Glomerular visceral epithelial cell (primary cell): ENCODE results near the gene AMPD3.
"Not testable (repeated sequence)": the region's sequence is repeated elsewhere in the genome, so short reads cannot be mapped to it uniquely, and the experiment has no call there.

Experiments
- DNase-seq: peaks from one replicate; pipeline ENCODE4 v3.0.0-alpha.2; 2016; ENCODE audit errors: extremely low spot score

AMPD3 gene

DNA sequence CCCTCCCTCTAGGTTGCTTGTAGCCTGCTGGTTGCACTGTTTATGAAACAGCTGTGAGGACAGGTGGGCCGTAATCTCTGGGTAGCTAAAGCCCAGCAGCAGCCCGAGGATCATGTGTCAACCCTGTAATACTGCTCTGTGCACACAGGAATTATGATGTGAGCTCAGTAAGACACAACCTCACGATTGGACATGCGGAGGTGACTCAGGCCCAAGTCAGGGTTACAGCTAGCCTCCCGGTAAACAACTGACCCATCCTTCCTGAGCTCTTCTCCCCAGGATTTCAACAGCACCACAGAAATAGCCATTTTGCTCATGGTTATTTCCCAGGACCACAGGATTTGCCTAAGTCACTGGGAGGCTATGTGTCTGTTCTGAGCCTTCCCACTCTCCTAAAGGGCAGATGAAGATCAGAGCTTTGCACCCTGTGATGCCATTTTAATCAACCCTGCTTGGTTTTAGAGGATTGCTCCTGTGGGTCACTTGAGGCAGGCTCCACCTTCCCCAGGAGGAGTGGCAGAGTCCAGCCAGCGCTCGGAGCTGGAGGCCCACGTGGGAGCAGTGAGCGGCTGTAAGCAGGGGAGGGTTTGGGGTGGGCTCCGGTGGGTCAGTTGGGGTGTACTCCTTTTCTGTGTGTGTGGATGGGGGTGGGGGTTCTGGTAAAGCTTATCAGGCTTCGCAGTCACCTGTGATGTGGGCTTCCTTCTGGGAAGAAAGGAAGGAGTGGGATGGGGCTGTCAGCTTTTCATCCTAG lies at the start of gene AMPD3:
AMPD3 (plus strand) TSS at position 387 of the 754 bp plus-strand sequence. CDS start 6,256 bp downstream, outside the sequence.
- DNase-seq, result peak; percentile 87

DNA sequence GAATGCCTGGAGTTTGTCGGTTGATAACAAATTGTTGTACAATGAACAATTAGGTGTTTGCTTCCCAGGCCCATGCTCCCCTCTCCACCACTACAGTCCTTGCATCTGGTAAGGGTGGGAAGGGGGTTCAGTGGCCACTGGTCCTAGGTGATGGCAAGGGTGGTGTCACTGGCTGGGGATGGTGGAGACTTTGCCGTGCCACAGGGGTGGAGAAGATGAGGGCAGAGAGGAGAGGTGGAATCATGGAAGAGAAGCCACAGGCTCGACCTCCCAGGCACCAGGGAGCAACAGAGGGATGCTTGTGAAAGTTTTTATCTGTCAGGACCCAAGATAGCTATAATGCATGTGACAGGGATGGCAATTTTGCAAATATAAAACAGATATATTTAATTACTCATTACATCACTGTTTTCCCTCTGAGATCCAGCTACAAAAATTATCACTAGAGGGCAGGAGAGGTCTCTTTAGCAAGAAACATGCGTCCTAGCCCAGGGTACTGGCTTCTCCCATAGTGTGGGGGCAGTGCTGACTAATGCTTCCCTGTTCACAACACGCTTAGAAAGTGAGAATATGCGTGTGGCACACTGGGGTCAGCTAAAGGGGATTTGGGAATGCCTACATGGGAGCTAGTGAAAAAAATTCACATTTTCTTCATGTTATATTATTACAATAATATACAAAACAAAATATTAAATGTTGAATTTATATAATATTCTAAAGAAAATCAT lies 49.0 kb upstream of the AMPD3 start:
- DNase-seq, result peak; percentile 80

DNA sequence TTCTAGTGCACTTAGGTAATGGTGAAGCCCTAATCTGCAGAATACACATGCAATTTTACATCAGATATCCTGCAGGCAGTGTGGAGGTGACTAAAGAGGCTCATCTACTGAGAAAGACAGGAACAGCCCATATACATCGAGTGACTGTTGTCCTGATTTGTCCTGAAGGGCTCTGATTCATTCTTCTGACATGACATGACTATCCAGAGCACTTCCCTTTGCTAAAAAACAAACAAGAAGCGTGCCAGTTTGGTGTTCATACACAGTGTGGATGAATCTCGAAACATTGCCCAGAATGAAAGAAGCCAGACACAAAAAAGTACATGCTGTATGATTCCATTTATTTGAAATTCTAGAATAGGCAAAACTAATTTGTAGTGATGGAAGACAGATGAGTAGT lies 48.0 kb upstream of the AMPD3 start:
- no peak for DNase-seq

DNA sequence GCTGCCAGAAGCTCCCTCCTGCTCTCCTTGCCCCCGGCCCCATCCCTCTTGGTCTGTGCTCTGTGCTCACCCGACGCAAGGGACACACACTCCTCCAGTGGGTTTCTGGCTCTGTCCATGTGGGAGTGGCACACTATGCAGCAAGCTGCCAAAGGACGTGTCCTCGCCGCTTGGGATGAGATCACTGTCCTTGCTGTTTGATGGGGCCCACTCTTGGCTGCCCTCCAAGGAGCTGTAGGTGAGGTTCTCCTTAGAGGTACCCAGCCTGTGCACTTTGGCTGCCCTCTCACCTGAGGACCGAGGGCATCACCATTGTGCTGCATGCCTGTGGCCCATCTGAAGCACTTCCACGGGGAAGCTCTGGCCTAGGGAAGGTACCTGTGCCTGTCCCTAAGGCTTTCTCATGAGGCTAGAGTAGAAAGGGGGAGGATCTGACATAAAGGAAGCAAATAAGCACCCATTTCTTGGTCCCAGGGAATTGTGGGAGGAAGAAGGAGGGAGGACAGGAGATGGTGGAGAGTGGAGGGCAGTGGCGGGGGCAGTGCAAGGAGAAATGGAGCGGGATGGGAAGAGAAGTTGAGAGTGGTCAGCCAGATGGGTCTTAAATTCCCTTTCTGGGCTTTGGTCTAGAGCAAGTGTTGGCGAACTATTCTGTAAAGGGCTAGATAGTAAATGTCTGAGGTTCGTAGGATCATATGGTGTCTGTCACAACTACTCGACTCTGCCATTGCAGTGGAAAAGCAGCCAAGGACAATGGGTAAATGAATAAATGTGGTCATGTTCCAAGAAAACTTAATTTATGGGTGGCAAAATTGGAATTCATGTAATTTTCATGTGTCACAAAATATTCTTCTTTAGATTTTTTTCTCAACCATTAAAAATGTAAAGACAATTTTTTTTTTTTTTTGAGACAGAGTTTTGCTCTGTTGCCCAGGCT lies 47.0 kb upstream of the AMPD3 start:
- no peak for DNase-seq

DNA sequence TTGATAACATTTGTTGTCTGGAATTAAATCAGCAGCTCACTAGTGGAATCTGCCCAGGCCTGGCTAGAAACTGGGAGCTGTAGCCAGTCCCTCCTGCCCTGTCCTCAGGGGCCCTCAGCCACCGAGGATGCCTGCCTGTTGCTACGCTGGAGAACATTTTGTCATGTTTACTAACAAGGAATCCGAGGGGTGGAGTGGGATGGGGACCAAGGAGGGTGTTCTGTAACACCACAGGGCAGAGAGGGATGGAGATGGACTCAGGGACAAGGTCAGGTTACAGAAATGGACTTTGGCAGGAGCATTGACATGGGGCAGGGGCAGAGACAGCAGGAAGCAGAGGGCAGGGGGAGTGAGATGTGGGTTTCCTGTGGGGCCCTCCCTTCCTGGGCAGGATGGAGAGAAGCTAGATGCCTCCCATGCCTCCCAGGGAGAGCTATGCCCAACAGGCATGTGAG lies 45.8 kb upstream of the AMPD3 start:
- DNase-seq, result no peak

DNA sequence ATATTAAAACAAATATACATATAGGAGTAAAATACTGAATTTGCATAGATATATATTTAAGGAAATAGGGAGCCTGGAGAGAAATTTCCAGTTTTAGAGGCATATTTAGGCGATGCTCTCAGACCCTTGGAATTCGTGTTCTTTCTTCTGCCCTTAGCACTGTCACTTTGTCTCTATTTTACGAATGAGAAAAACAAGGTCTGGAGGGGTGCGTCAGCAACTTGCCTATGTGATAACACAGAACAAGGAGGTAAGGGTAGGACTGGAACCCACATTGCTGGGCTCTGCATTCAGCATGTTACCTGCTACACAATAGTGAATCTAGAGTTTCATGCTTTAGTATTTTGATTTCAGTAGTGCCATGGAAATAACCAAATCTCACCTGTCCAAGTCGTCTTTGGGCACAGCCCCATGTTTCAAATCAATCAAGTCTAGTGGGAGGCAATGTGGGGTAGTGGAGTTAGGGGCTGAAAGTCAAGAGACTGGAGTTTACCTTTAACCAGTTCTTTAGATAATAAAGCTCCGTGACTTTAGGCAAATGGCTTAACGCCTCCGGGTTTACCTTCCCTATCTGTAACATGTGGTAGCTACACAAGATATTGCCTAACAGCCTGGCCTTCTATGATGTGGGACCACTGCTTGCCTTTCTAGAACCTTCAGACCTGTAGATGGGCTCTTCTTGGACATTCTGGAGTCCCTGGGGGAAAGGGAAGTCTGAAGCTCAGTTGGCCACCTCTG lies 44.8 kb upstream of the AMPD3 start:
- no peak for DNase-seq

DNA sequence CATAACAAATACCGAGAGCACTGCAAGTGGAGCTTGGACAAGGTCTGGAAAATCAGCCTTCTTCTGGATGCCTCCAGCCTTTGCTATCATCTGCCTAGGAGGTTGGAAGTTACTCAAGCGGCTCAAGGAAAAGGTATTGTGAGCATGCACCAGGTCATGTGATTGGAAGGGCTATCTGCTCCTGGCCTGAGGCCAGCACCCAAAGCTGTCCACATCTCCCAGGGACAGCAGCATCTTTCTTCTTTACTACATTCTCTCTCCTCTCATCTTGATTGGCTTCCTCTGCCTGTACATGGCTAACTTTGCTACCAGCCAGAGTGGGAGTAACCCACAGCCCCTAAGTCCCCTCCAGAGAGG lies 44.2 kb upstream of the AMPD3 start:
- peak; percentile 58 for DNase-seq

DNA sequence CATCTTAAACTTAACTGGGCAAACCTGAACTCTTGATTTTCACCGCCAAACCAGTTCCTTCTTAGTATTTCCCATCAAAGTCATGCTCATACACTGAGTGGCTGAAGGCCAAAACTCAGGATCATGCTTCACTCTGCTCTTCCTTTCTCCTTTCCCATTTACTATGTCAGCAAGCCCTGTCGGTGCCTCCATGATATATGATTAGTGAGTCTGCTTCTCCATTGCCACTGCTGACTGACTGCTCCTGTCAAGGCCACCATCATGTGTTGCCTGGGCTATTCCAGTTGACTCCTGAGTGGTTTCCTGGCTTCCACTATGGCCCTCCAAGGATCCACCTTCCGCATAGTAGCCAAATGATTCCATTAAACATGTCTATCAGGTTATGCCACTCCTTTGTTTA lies 42.8 kb upstream of the AMPD3 start:
- DNase-seq, result no peak

DNA sequence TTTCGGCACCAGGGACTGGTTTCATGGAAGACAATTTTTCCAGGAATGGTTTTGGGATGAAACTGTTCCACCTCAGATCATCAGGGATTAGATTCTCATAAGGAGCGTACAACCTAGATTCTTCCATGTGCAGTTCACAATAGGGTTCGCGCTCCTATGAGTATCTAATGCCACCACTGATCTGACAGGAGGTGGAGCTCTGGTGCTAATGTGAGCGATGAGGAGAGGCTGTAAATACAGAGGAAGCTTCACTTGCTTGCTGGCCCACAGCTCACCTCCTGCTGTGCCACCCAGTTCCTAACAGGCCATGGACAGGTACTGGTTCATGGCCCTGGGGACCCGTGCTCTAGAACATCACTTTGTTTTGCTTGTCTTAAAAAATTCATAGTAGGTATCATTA lies 41.8 kb upstream of the AMPD3 start:
- DNase-seq, result peak; percentile 16

DNA sequence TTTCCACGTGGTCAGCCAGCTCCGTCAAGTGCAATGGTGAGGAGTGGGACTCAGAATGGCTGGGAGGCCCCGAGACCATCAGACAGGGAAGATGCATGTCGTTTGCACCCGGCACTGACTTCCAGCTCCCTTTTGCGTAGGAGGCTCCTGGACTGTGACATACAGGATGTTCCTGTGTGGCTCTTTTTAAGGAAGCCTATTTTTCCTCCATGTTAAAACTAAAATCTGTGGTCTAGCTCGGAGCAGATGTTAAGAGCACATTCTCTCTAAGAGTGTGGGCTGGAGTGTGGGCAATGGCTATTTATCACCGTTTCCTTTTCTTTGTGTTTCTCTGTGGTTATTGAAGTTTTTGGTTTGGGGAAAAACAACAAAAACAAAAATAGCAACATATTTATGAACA lies 40.9 kb upstream of the AMPD3 start:
- no peak for DNase-seq

DNA sequence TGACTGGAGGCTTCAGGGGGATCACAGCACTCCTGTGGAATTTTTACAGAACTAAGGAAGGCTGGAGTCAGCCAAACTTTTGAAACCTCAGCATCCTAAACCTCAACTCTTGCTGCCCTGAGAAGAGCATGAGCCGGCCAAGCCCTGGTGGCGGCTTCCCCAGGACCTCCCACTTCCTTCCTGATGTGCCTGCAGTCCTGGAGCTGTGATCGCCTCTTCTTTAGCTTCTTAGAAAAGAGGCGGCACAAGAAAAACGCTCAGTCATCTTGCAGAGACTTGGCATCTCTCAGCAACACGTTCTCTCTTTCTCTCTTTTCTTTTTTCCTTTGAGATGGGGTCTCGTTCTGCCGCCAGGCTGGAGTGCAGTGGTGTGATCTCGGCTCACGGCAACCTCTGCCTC lies 40.4 kb upstream of the AMPD3 start:
- DNase-seq, result no peak

DNA sequence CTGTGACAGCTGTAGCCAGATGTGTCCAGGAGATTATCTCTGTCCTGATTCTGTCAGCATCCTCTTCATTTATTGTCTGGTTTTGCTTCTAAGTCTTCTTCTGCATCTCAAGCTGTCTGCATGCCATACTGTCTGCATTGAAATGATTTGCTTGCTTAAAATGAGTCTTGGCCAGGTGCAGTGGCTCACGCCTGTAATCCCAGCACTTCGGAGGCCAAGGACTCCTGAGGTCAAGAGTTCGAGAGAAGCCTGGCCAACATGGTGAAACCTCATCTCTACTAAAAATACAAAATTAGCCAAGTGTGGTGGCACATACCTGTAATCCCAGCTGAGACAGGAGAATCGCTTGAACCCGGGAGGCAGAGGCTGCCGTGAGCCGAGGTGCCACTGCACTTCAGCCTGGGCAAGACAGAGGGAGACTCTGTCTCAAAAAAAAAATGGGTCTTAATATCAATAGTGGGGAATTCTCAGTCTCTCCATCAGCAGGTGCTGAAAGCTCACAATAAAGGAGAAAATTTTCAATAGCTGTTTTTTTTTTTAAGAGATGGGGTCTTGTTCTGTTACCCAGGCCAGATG lies 39.2 kb upstream of the AMPD3 start:
- no peak for DNase-seq

DNA sequence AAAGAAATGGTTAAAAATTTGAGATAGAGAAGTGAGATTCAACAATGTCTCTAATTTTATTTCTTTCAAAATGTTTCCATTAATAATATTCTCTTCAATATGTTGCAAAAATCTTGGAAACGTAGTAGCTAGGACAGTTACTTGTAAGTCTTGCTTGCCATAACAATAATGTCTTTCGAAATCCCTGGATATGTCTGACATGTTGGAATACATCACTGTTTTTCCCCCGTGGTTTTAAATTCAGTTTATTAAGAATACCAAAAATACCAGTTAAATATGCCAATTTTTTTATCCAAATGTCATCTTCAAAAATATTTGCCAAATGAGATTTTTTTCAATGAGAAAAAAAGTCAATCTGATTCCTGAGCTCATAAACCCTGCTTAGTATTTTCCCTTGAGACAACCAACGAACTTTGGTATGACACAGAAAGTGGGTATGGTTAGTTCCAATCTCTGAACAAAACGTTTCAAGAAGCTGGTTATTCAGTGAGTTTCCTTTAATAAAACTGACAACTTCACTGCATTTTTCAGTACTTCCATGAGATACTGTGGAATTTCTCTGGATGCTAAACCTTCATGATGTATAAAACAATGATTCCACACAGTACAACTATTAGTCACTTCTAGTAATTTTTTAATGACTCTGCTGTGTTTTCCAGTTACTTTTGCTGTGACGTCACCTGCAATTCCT lies 36.7 kb upstream of the AMPD3 start:
- DNase-seq, result no peak

DNA sequence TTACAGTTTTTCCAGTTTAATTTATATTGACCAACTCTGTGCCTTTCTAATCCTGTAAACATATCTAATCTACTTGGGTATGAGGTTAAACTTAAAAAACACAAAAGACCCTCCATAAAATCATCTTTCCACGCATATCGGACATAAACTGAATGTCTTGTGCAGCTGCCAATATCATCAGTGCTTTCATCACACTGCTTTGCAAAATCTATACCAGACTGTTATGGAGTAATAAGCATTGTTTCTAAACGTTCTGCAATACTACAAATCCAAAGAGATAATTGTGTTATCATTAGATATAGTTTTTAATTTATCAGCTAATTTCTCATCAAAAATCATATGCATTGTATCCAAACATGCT lies 36.1 kb upstream of the AMPD3 start:
- DNase-seq, result no peak

DNA sequence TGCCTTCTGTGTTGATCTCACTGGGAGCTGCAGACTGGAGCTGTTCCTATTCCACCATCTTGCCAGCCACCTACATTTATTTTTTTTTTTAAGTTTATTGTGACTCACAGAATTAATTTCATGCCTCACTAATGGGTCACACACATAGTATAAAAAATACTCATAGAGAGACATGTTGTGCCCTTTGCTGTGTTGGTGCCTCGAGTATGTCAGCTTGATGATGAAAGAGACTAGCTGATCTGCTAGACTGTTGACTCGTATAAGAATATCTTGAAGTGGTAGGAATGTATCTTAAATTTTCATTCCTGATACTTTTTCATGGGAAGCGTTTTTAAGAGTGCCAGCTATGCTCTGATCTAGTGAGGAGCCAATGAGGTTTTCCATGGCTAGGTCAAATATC lies 28.6 kb upstream of the AMPD3 start:
- DNase-seq, result no peak

DNA sequence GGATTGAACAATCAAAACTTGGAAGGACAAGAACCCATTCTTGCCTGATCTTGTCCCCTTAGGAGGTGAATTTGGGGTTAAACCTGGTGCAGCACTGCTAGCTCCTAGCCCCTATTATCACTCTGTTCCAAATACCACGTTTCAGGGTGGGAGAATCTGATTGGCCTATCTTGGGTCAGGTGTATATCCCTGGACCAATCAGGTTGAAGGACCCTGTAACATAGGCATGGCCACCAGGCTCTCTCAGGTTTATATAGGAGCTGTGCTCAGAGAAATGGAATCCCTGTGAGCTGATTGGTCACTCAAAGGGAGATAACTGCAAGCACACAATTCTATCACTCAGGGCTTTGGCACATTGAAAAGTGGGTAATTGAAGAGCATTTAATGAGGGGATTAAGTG lies 26.6 kb upstream of the AMPD3 start:
- DNase-seq, result no peak

DNA sequence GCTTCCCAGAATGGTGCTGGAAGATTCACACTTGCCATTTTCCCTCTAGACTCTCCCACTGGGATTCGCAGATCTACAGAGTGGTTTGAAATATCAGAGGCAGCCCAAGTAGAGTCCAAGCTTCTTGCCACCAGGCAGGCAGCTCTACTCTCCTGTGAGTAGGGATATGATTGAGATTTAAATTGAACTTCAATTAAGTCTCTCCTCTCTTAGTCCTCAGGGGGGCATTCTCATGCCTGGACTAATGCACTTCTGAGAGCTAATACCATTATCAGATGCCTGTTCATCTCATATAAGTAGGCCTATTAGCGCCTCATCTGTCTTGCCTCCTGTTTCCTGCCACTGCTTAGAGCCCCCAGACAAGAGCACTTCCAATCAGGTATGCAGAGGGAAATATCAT lies 25.5 kb upstream of the AMPD3 start:
- DNase-seq, result no peak

DNA sequence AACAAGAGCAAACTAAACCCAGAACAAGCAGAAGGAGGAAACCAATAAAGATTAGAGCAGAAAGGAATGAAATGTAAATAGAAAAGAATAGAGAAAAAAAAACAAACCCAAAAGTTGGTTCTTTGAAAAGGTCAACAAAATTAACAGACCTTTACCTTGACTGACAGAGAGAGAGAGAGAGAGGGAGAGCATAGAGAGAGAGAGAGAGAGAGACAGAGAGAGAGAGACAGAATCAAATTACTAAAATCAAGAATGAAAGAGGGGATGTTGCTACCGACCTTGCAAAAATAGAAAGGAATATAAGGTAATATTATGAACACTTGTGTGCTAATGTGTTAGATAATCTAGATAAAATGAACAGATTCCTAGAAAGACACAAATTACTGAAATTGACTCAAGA lies 22.6 kb upstream of the AMPD3 start:
- no peak for DNase-seq

DNA sequence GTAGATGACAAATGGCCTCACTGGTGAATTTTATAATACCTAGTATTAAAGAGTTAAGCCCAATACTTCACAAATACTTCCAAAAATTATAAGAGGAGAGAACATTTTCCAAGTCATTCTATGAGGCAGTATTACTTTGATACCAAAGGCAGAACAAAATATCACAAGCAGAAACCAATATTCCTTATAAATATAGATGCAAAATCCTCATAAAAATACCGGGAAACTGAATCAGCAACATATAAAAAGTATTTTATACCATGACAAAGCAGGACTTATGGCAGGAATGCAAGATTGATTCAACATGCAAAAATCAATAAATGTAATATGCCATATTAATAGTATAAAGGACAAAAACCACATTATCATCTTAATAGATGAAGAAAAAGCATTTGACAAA lies 22.1 kb upstream of the AMPD3 start:
- no peak for DNase-seq

DNA sequence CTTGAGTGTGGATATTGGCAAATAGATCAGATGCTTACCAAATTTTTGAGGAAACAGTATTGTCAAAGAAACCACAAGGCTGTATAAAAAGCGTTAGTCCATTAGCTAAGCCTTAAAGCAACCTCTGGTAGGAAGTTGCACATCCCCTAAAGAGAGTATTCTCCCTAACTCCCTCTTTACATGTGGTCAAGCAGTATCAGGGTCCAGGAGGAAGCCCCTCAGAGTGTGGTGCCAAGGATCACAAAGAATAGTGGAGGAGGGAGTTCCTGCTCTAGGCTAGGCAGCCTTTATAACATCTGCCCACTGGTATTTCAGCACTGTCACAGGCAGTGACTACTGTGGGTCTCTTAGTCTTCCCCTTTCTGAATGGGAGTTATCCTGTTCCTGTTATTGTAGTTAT lies 18.8 kb upstream of the AMPD3 start:
- DNase-seq, result no peak

DNA sequence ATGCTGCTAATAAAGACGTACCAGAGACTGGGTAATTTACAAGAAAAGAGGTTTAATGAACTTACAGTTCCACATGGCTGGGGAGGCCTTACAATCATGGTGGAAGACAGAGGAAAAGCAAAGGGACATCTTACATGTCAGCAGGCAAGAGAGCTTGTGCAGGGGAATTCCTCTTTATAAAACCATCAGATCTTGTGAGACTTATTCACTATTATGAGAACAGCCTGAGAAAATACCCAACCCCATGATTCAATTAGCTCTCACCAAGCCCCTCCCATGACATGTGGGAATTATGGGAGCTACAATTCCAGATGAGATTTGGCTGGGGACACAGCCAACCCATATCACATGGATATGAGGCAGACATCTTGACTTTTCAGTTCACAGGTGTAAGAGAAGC lies 18.4 kb upstream of the AMPD3 start:
- not testable (repeated sequence) for DNase-seq
